ENCODE measurements around the gene NTM. TPM values are rescaled to one million over a fixed set of nuclear protein-coding genes. Genes with fewer than 3 reads are reported as not detected.

NTM gene
- total RNA-seq, 4 donors from 2014 or later, result 1.4 to 5.7 TPM; not detected in 2

GRCh38 chr11:132055296-132055695, 684.9 kb downstream of the NTM start:
- no peaks in the 10 kb centered on the region for H3K27me3 ChIP-seq
- no peak for TF ChIP-seq POLR2A (IDR thresholded peaks at IDR 0.05)
- TF ChIP-seq CTCF (IDR thresholded peaks at IDR 0.05), result no peak
- no peaks in the 10 kb centered on the region for H3K4me1 ChIP-seq
- no peak for DNase-seq
- no peaks in the 10 kb centered on the region for H3K36me3 ChIP-seq
- H3K9me3 ChIP-seq, result no peaks in the 10 kb centered on the region
- intact Hi-C loops (cut with DNase I; ENCODE audit: low total_unique reads), result no loop called here
- H3K27ac ChIP-seq, result no peak overlapping the region
- H3K4me3 ChIP-seq, result no peak overlapping the region

- Histone ChIP-seq H3K27ac (no peak overlapping the region), H3K36me3 (no peaks in the 10 kb centered on the region), H3K4me3 (no peak overlapping the region), H3K27me3 (no peaks in the 10 kb centered on the region), H3K9me3 (no peaks in the 10 kb centered on the region), H3K4me1 (no peaks in the 10 kb centered on the region)
- DNase-seq, result no peak
- intact Hi-C loops (cut with DNase I; ENCODE audit: low total_unique reads), result no loop called here
- no peak for TF ChIP-seq POLR2A (IDR thresholded peaks at IDR 0.05)
Measured at GRCh38 chr11:132056689-132057088, 686.3 kb downstream of the NTM start.

DNA sequence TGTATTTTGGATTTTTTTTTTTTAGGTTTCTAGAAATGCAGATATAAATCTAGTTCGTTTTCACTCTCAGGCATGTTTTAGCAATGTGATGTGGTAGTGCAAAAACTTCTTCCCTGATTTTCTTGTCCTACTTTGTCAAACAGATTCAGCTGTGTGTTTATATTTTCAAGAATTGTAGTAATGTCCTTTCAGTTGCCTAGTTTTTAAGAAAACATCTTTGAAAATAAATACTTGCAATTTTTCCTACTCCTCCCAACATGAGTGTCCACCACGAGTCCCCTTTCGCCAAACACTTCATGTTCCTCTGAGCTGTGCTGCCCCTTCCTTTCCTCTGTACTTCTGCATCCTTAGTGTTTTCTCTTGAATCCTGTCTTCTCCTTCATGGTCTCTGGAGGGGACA, 686.9 kb downstream of the NTM start:
- H3K27ac ChIP-seq, result no peak overlapping the region
- H3K27me3 ChIP-seq, result no peaks in the 10 kb centered on the region
- H3K4me1 ChIP-seq, result no peaks in the 10 kb centered on the region
- no peaks in the 10 kb centered on the region for H3K9me3 ChIP-seq
- DNase-seq, result no peak
- no peaks in the 10 kb centered on the region for H3K36me3 ChIP-seq
- H3K4me3 ChIP-seq, result no peak overlapping the region
- intact Hi-C loops (cut with DNase I; ENCODE audit: low total_unique reads), result no loop called here
- TF ChIP-seq POLR2A (IDR thresholded peaks at IDR 0.05), result no peak
- TF ChIP-seq CTCF (IDR thresholded peaks at IDR 0.05), result no peak

- H3K4me3 ChIP-seq, result no peak overlapping the region
- no peaks in the 10 kb centered on the region for H3K4me1 ChIP-seq
- no peak for DNase-seq
- H3K27me3 ChIP-seq, result no peaks in the 10 kb centered on the region
- no peak for TF ChIP-seq POLR2A (IDR thresholded peaks at IDR 0.05)
- no peak for TF ChIP-seq CTCF (IDR thresholded peaks at IDR 0.05)
- H3K27ac ChIP-seq, result no peak overlapping the region
- no peaks in the 10 kb centered on the region for H3K36me3 ChIP-seq
- no peaks in the 10 kb centered on the region for H3K9me3 ChIP-seq
- intact Hi-C loops (cut with DNase I; ENCODE audit: low total_unique reads), result no loop called here
Measured at GRCh38 chr11:132058211-132058772, 687.9 kb downstream of the NTM start.

DNA sequence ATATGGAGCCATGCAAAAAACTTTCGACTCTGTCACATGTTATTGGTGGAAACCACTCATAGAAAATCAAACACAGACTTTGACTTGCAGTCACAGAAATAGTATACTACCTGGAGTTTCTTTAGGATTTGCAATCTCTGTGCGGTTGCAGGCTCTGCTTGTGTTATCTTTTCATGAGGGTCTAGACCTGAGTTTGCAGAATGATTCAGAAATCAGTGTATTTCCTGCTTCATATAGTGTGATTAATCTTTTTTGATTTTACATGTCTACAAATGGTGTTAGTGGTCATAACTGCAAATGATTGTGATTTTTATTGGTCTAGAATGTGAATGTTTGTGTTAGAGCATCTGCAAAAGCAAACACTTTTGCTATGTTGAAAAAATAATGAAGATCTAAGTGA, 690.2 kb downstream of the NTM start:
- H3K9me3 ChIP-seq, result no peaks in the 10 kb centered on the region
- no peaks in the 10 kb centered on the region for H3K27me3 ChIP-seq
- no peak overlapping the region for H3K4me3 ChIP-seq
- DNase-seq, result no peak
- intact Hi-C loops (cut with DNase I; ENCODE audit: low total_unique reads), result no loop called here
- TF ChIP-seq POLR2A (IDR thresholded peaks at IDR 0.05) (no peak), CTCF (IDR thresholded peaks at IDR 0.05) (no peak)
- no peak overlapping the region for H3K27ac ChIP-seq
- H3K36me3 ChIP-seq, result no peaks in the 10 kb centered on the region
- no peaks in the 10 kb centered on the region for H3K4me1 ChIP-seq

DNA sequence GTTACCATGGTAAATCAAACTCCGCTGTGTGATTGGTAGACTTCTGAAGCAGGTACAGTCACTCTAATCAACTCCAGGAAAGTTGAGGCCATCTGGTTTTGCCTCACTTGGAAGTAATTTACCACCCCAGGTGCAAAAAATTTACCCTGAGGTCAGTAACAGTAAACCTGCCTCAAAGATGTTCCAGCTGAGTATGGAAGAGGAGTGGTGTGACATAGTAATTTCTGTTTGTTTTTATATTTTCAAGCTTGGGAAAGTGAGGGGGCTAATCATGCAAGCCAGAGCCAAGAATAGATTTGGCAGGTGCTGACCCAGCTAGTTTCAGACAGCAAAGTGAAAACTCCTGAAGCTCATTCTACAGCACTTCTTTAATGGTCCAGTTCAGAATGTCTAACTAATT, 691.6 kb downstream of the NTM start:
- intact Hi-C loops (cut with DNase I; ENCODE audit: low total_unique reads), result no loop called here
- Histone ChIP-seq H3K27me3 (no peaks in the 10 kb centered on the region), H3K4me3 (no peak overlapping the region), H3K9me3 (no peaks in the 10 kb centered on the region), H3K27ac (no peak overlapping the region), H3K4me1 (no peaks in the 10 kb centered on the region), H3K36me3 (no peaks in the 10 kb centered on the region)
- no peak for DNase-seq
- TF ChIP-seq CTCF (IDR thresholded peaks at IDR 0.05) (no peak), POLR2A (IDR thresholded peaks at IDR 0.05) (no peak)

Data from uterus (tissue), 4 donors.